ENCODE data around the gene UBAP1. TPM values are rescaled to one million over a fixed set of nuclear protein-coding genes. Genes with fewer than 3 reads are reported as not detected.

UBAP1 gene
- total RNA-seq, 1 donor from 2014 or later: 37.6 TPM

DNA sequence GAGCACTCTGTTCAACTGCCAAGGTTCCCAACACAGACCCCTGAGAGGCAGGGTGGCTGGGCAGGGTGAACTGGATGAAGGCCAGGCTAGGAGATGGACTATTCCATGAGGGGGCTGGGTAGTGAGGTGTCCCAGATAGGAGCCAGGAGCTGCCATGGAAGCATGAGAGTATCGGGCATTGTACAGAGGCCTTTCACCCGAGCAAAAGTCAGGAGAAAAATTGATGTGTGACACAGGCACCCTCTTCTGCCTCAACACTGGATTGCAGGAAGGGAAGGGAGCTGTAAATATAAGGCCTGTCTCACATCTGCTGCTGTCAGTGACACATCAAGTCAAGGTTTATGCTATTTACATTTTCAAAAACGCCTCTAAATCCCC lies 74.6 kb downstream of the UBAP1 start:
- intact Hi-C loops (cut with micrococcal nuclease): loop anchor here (10.0 kb wide), 1 partner anchor 129 kb away; the partner anchor contains the start of gene DCAF12
- TF ChIP-seq, protein P1, sequence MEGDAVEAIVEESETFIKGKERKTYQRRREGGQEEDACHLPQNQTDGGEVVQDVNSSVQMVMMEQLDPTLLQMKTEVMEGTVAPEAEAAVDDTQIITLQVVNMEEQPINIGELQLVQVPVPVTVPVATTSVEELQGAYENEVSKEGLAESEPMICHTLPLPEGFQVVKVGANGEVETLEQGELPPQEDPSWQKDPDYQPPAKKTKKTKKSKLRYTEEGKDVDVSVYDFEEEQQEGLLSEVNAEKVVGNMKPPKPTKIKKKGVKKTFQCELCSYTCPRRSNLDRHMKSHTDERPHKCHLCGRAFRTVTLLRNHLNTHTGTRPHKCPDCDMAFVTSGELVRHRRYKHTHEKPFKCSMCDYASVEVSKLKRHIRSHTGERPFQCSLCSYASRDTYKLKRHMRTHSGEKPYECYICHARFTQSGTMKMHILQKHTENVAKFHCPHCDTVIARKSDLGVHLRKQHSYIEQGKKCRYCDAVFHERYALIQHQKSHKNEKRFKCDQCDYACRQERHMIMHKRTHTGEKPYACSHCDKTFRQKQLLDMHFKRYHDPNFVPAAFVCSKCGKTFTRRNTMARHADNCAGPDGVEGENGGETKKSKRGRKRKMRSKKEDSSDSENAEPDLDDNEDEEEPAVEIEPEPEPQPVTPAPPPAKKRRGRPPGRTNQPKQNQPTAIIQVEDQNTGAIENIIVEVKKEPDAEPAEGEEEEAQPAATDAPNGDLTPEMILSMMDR (IDR thresholded peaks at IDR 0.05; ENCODE audit: borderline replicate concordance): peak; percentile 45
- H3K27ac ChIP-seq (replicated peaks): peak overlapping the region; percentile 87
- H3K4me1 ChIP-seq: peaks cover 84% of the 10 kb centered on the region
- DNase-seq: peak; percentile 69
- H3K27me3 ChIP-seq (ENCODE audit: low read depth): no peaks in the 10 kb centered on the region
- no peak overlapping the region for H3K4me3 ChIP-seq
- H3K9me3 ChIP-seq (replicated peaks): no peaks in the 10 kb centered on the region
- H3K36me3 ChIP-seq: peaks cover 25% of the 10 kb centered on the region

- intact Hi-C loops (cut with micrococcal nuclease): loop anchor here (10.0 kb wide), 1 partner anchor 130 kb away; the partner anchor contains the start of gene DCAF12
- DNase-seq: peak; percentile 41
- Histone ChIP-seq H3K27ac (replicated peaks) (peak overlapping the region; percentile 87), H3K4me1 (peaks cover 85% of the 10 kb centered on the region), H3K36me3 (peaks cover 25% of the 10 kb centered on the region), H3K27me3 (ENCODE audit: low read depth) (no peaks in the 10 kb centered on the region), H3K4me3 (no peak overlapping the region), H3K9me3 (replicated peaks) (no peaks in the 10 kb centered on the region)
- TF ChIP-seq, protein P1 (IDR thresholded peaks at IDR 0.05; ENCODE audit: borderline replicate concordance): no peak
Measured at GRCh38 chr9:34254141-34254913, 75.5 kb downstream of the UBAP1 start.

- Histone ChIP-seq H3K4me1 (peaks cover 87% of the 10 kb centered on the region), H3K27me3 (ENCODE audit: low read depth) (no peaks in the 10 kb centered on the region), H3K9me3 (replicated peaks) (no peaks in the 10 kb centered on the region), H3K27ac (replicated peaks) (peak overlapping the region; percentile 87), H3K4me3 (no peak overlapping the region), H3K36me3 (peaks cover 19% of the 10 kb centered on the region)
- no peak for DNase-seq
- intact Hi-C loops (cut with micrococcal nuclease): loop anchor here (10.0 kb wide), 1 partner anchor 130 kb away; the partner anchor contains the start of gene DCAF12
- TF ChIP-seq, protein P1 (IDR thresholded peaks at IDR 0.05; ENCODE audit: borderline replicate concordance): no peak
Measured at GRCh38 chr9:34254966-34255825, 76.4 kb downstream of the UBAP1 start.

DNA sequence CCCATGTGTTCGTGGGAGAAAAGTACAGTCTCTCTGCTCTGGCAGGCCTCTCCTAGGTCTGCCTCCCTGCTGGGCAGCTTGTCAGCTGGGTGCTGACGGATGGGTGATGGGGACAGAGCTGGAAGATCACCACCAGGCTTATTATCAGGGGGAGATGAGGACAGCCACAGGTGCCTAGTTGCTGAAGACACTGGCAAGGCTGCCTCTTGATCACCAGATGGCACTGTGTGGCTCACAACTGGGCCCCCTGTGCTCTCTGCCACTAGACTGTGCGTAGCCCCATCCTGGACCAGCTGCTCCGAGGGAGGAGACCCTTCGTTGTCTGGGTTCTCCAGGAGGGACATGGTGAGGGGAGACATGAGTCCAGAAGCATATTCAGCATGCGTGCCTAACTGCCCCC lies 77.3 kb downstream of the UBAP1 start:
- Histone ChIP-seq H3K4me1 (peaks cover 84% of the 10 kb centered on the region), H3K27me3 (ENCODE audit: low read depth) (no peaks in the 10 kb centered on the region), H3K4me3 (no peak overlapping the region), H3K27ac (replicated peaks) (peak overlapping the region; percentile 87), H3K9me3 (replicated peaks) (no peaks in the 10 kb centered on the region), H3K36me3 (peaks cover 10% of the 10 kb centered on the region)
- TF ChIP-seq, protein P1 (IDR thresholded peaks at IDR 0.05; ENCODE audit: borderline replicate concordance): peak; percentile 30
- intact Hi-C loops (cut with micrococcal nuclease): loop anchor here (10.0 kb wide), 1 partner anchor 131 kb away; the partner anchor contains the start of gene DCAF12
- DNase-seq: no peak

DNA sequence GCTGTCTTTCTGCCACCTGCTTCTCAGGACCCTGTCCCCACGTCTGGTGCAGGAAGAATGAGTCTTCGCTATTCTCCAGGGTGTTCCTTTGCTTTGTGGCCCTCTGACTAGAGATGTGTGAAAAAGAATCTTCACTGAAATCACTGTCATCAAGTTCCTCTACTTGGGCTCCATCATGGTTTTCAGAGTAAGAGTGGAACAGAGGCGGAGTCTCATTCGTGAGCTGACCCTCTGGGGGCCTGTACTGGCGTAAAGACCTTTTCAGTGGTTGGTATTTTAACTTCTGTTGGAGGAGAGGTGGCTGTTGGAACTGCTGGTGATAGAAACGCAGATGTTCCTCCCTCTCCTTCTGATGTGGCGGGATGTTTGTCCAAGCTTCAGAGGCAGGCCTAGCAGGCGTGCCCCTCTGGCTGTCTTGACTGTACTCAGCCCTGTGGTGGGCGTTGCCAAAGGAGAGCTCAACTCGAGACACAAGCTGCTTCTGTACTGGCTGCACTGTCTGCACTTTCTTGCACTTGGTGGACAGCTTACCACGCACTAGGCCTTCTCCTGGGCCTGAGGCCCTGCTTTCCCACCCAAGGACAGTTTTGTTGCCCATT lies 78.2 kb downstream of the UBAP1 start:
- H3K36me3 ChIP-seq: peaks cover under 1% of the 10 kb centered on the region
- no peaks in the 10 kb centered on the region for H3K27me3 ChIP-seq (ENCODE audit: low read depth)
- DNase-seq: peak; percentile 69
- H3K27ac ChIP-seq (replicated peaks): peak overlapping the region; percentile 87
- no peaks in the 10 kb centered on the region for H3K9me3 ChIP-seq (replicated peaks)
- intact Hi-C loops (cut with micrococcal nuclease): loop anchor here (10.0 kb wide), 1 partner anchor 132 kb away; the partner anchor contains the start of gene DCAF12
- H3K4me3 ChIP-seq: no peak overlapping the region
- peaks cover 74% of the 10 kb centered on the region for H3K4me1 ChIP-seq
- TF ChIP-seq, protein P1 (IDR thresholded peaks at IDR 0.05; ENCODE audit: borderline replicate concordance): no peak

Data from left ventricle myocardium inferior (tissue), 1 donor.